Panc1 (cell line): ENCODE data around the gene C21orf91. TPM values are rescaled to one million over a fixed set of nuclear protein-coding genes. Genes with fewer than 3 reads are reported as not detected.

Experiments used
- ATAC-seq: fragments of 200-7000 bp; cut with Tn5 transposase; 2 replicates; pipeline ENCODE4 v1.9.1; 2020; ENCODE audit warnings: mild to moderate bottlenecking, moderate library complexity
- BruUV-seq: library from RNA; stranded (reverse); fragments of 400-500 nt; replicated peaks from 2 replicates; lab custom pipeline; 2021; lab: Mats Ljungman, UMichigan
- CTCF ChIA-PET: fragments of 300-600 bp; sonication (Branson Sonifier 250); formaldehyde crosslinking; loops from one replicate; lab custom pipeline; 2022; ENCODE audit warnings: antibody characterized with exemption; lab: Charles Lee
- POLR2A ChIA-PET: fragments of 300-600 bp; sonication (Branson Sonifier 250); formaldehyde crosslinking; loops from one replicate; lab custom pipeline; 2022; ENCODE audit warnings: antibody characterized with exemption; lab: Charles Lee
- DNase-seq: peaks from one replicate; pipeline ENCODE4 v3.0.0-alpha.2; 2010; ENCODE audit warnings: low read depth, low spot score
- H3K27ac ChIP-seq: 2 replicates; pipeline ENCODE4 v1.5.1; 2011; ENCODE audit warnings: mild to moderate bottlenecking, low read length, inconsistent platforms
- H3K27me3 ChIP-seq: fragments of 200-500 bp; sonication (Bioruptor generic); 2 replicates; pipeline ENCODE4 v1.6.0; 2014; ENCODE audit warnings: low read length, inconsistent platforms; ENCODE audit not compliant: control insufficient read depth, insufficient read depth
- H3K36me3 ChIP-seq: fragments of 200-500 bp; sonication (Bioruptor generic); 2 replicates; pipeline ENCODE4 v1.5.1; 2014; ENCODE audit warnings: inconsistent platforms, mild to moderate bottlenecking, low read length, moderate library complexity; ENCODE audit not compliant: control insufficient read depth, insufficient read depth
- H3K4me1 ChIP-seq: 2 replicates; pipeline ENCODE4 v1.5.1; 2011; ENCODE audit warnings: inconsistent platforms, mild to moderate bottlenecking, low read length, moderate library complexity; ENCODE audit not compliant: control insufficient read depth, insufficient read depth
- H3K4me3 ChIP-seq, 2 experiments: 2 replicates each; pipeline ENCODE4 v1.5.1; 2011 to 2012; ENCODE audit warnings: low read depth in 2 of 2, low read length in 2 of 2, mild to moderate bottlenecking in 2 of 2, inconsistent platforms in 1 of 2, moderate library complexity in 1 of 2
- H3K9me3 ChIP-seq: fragments of 200-500 bp; sonication (Bioruptor generic); 2 replicates; pipeline ENCODE4 v1.5.1; 2014; ENCODE audit warnings: low read depth, mild to moderate bottlenecking, inconsistent platforms, low read length, moderate library complexity; ENCODE audit not compliant: control insufficient read depth, insufficient read depth
- CTCF ChIP-seq: fragments of 450-650 bp; IDR thresholded peaks from 2 replicates; pipeline ENCODE4 v1.5.1; 2017; ENCODE audit warnings: mild to moderate bottlenecking
- POLR2AphosphoS5 ChIP-seq: IDR thresholded peaks from 2 replicates; pipeline ENCODE4 v1.6.1; 2012; ENCODE audit warnings: mild to moderate bottlenecking, low read depth, low read length, moderate library complexity
- REST ChIP-seq, 2 experiments: IDR thresholded peaks; 2 replicates each; pipeline ENCODE4 v1.6.1; 2011 to 2012; ENCODE audit warnings: low read depth in 2 of 2, control low read depth in 1 of 2, low read length in 1 of 2, mild to moderate bottlenecking in 1 of 2, moderate library complexity in 1 of 2; ENCODE audit not compliant: insufficient read depth in 1 of 2
- SIN3A ChIP-seq: IDR thresholded peaks from 2 replicates; pipeline ENCODE4 v1.6.1; 2012; ENCODE audit warnings: low read depth, mild to moderate bottlenecking, low read length, moderate library complexity, borderline replicate concordance; ENCODE audit not compliant: insufficient read depth
- TCF7L2 ChIP-seq: IDR thresholded peaks from 2 replicates; pipeline ENCODE4 v1.6.1; 2011; ENCODE audit warnings: mild to moderate bottlenecking, low read depth, low read length, inconsistent platforms
- in situ Hi-C: cut with HindIII; loops from 2 replicates; pipeline ENCODE4 v1.10.0; 2016; ENCODE audit warnings: low sequenced_read_pairs, low pct_unique_long_range_greater_than_20kb
- intact Hi-C: fragments of 100-400 bp; cut with micrococcal nuclease; formaldehyde crosslinking; loops from one replicate; pipeline ENCODE4 v1.10.0; 2022; ENCODE audit not compliant: unreplicated experiment
- total RNA-seq: library from RNA; stranded (reverse); gene quantifications from one replicate; pipeline ENCODE4 v1.2.1, GENCODE V29; 2021; ENCODE audit not compliant: unreplicated experiment

Gene C21orf91
- total RNA-seq, 1 experiment from 2014 or later, result 13.3 TPM

DNA sequence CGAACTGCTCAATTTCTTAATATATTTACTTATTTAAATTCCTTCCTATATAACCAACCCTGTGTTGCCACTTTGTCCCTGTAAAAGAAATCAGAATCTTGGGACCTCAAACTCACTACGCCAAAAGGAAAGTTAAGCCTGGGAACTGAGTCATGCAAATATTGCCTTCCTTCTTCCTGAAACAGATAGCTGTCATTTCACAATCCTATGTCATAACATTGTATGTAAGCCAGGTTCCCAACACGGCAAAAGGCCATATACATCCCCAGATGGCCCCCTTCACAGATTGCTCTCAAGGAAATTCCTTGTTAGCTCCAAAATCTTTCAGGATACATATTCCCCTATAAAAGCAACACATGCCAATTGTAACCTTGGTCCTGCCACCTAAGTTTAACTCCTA, 39.7 kb downstream of the C21orf91 start:
- no peaks in the 10 kb centered on the region for H3K27me3 ChIP-seq
- H3K27ac ChIP-seq, result no peak overlapping the region
- no peaks in the 10 kb centered on the region for H3K36me3 ChIP-seq
- H3K4me1 ChIP-seq, result no peaks in the 10 kb centered on the region
- ChIA-PET POLR2A (no interaction called here), CTCF (no interaction called here)
- no peak overlapping the region for H3K4me3 ChIP-seq
- BruUV-seq, result no TSS peak
- no peaks in the 10 kb centered on the region for H3K9me3 ChIP-seq
- in situ Hi-C loops (no loop called here), intact Hi-C loops (no loop called here)
- TF ChIP-seq POLR2AphosphoS5 (no peak), SIN3A (no peak), TCF7L2 (no peak), CTCF (no peak), REST (IDR thresholded peaks at IDR 0.05; ENCODE audit: insufficient read depth in 1 of 2, low read depth in 2 of 2, low read length in 1 of 2) (no peak)
- ATAC-seq (no peak), DNase-seq (no peak)

GRCh38 chr21:17777072-17777765, 41.9 kb downstream of the C21orf91 start:
- no peaks in the 10 kb centered on the region for H3K4me1 ChIP-seq
- no peaks in the 10 kb centered on the region for H3K9me3 ChIP-seq
- CTCF ChIA-PET, result no interaction called here
- no peak for DNase-seq
- no peaks in the 10 kb centered on the region for H3K36me3 ChIP-seq
- in situ Hi-C loops, result no loop called here
- no peak for TF ChIP-seq CTCF
- TF ChIP-seq TCF7L2, result no peak
- no peak for TF ChIP-seq POLR2AphosphoS5
- no peak for TF ChIP-seq SIN3A
- no peak for TF ChIP-seq REST (IDR thresholded peaks at IDR 0.05; ENCODE audit: insufficient read depth in 1 of 2, low read depth in 2 of 2, low read length in 1 of 2)
- no TSS peak for BruUV-seq
- intact Hi-C loops, result no loop called here
- no peaks in the 10 kb centered on the region for H3K27me3 ChIP-seq
- no peak overlapping the region for H3K4me3 ChIP-seq
- POLR2A ChIA-PET, result interaction anchor here (0.6 kb wide), 1 partner anchor 15 kb away, joined by 4 read pairs; no protein-coding TSS in a partner anchor
- no peak overlapping the region for H3K27ac ChIP-seq
- no peak for ATAC-seq
